AG04450 (cell line): ENCODE data around the gene ITSN1. TPM values are rescaled to one million over a fixed set of nuclear protein-coding genes. Genes with fewer than 3 reads are reported as not detected.
A peak's percentile ranks its signal among the peaks of the same experiment; 100 is the strongest.
"Not testable (repeated sequence)": the region's sequence is repeated elsewhere in the genome, so short reads cannot be mapped to it uniquely, and the experiment has no call there.

Experiments
- CTCF ChIA-PET: fragments of 300-600, 350-600 bp; formaldehyde crosslinking; extraction: SDS; loops from one replicate; lab custom pipeline; 2022; ENCODE audit warnings: antibody characterized with exemption, inconsistent platforms; lab: Charles Lee
- POLR2A ChIA-PET: fragments of 350-600 bp; formaldehyde crosslinking; extraction: SDS; loops from one replicate; lab custom pipeline; 2021; ENCODE audit warnings: antibody characterized with exemption, inconsistent platforms; lab: Yijun Ruan, JAX
- DNase-seq: peaks from one replicate; pipeline ENCODE4 v3.0.0-alpha.2; 2011; ENCODE audit warnings: low read depth, low spot score
- H3K27ac ChIP-seq: one replicate; pipeline ENCODE4 v1.5.1; 2012; ENCODE audit warnings: low read depth, low read length, control low read depth
- H3K27me3 ChIP-seq: one replicate; pipeline ENCODE4 v1.6.0; 2012; ENCODE audit warnings: low read length; ENCODE audit not compliant: control insufficient read depth, insufficient read depth
- H3K4me3 ChIP-seq: 2 replicates; pipeline ENCODE4 v1.5.1; 2011; ENCODE audit warnings: mild to moderate bottlenecking, low read depth, low read length, control low read depth
- H3K9me3 ChIP-seq: 2 replicates; pipeline ENCODE4 v1.5.1; 2012; ENCODE audit warnings: low read length; ENCODE audit not compliant: control insufficient read depth, insufficient read depth
- polyA minus RNA-seq: library from RNA; depleted of rRNA, polyadenylated mRNA; stranded (reverse); fragments of >200 nt; gene quantifications from 2 replicates; pipeline ENCODE4 v1.2.3, GENCODE V29; 2011; rRNA and poly(A)+ RNA removed
- polyA plus RNA-seq: library from polyadenylated mRNA; depleted of rRNA; stranded (reverse); fragments of >200 nt; gene quantifications from 2 replicates; pipeline ENCODE4 v1.2.3, GENCODE V29; 2011; rRNA removed
- TF ChIP-seq, protein P1 (sequence below): IDR thresholded peaks from 2 replicates; pipeline ENCODE4 v1.5.1; 2011; ENCODE audit warnings: low read depth, low read length, control low read depth, inconsistent platforms

Gene ITSN1
- polyA plus RNA-seq: 51.5 and 54.3 TPM in 2 replicates
- 70.0 and 92.0 TPM in 2 replicates for polyA minus RNA-seq

DNA sequence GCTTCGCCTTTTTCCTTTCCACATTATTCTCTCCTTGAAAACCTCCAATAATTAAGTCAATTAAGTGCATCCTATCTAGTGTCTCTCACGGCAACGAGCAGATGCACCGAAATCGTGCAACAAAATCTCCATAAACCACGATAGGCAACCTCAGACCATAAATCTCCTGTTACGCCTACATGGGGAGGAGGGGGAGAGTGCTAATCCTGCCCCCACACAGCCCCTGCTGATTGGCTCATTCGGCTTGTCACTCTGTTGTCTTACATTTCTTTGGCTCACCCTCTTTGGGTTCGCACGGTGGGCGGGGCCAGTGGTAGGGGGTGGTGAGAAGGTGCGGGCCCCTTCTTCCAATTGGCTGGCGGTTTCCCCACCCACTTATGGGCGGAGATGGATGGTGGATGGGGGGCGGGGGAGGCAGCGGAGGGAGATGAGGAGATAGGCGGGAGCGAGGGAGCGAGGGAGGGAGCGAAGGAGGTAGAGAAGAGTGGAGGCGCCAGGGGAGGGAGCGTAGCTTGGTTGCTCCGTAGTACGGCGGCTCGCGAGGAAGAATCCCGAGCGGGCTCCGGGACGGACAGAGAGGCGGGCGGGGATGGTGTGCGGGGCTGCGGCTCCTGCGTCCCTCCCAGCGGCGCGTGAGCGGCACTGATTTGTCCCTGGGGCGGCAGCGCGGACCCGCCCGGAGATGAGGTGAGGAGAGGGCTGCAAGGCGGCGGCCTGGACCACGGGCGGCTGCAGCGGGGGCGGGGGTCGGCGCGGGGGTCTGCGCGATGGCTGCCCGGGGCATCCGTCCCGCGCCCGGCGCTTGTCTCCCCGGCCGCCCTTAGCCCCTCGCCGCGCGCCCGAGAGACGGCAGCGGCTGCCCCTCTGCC is at the start of gene ITSN1:
Gene ITSN1, plus strand, starts transcription at position 475 of the 869 bp plus-strand sequence. CDS start 76,328 bp downstream, outside the sequence.
- Histone ChIP-seq H3K4me3 (peak within 1 kb of the TSS; percentile 93), H3K27me3 (no peaks in the 10 kb centered on the region), H3K27ac (peak within 1 kb of the TSS; percentile 75), H3K9me3 (no peaks in the 10 kb centered on the region)
- CTCF ChIA-PET: no interaction called here
- DNase-seq: peak; percentile 99
- POLR2A ChIA-PET: interaction anchor here (0.5 to 0.7 kb wide), 4 partner anchors 43 to 270 kb away, joined by 3 to 15 read pairs (median 4); no protein-coding TSS in a partner anchor
- TF ChIP-seq, protein P1, sequence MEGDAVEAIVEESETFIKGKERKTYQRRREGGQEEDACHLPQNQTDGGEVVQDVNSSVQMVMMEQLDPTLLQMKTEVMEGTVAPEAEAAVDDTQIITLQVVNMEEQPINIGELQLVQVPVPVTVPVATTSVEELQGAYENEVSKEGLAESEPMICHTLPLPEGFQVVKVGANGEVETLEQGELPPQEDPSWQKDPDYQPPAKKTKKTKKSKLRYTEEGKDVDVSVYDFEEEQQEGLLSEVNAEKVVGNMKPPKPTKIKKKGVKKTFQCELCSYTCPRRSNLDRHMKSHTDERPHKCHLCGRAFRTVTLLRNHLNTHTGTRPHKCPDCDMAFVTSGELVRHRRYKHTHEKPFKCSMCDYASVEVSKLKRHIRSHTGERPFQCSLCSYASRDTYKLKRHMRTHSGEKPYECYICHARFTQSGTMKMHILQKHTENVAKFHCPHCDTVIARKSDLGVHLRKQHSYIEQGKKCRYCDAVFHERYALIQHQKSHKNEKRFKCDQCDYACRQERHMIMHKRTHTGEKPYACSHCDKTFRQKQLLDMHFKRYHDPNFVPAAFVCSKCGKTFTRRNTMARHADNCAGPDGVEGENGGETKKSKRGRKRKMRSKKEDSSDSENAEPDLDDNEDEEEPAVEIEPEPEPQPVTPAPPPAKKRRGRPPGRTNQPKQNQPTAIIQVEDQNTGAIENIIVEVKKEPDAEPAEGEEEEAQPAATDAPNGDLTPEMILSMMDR: no peak

DNA sequence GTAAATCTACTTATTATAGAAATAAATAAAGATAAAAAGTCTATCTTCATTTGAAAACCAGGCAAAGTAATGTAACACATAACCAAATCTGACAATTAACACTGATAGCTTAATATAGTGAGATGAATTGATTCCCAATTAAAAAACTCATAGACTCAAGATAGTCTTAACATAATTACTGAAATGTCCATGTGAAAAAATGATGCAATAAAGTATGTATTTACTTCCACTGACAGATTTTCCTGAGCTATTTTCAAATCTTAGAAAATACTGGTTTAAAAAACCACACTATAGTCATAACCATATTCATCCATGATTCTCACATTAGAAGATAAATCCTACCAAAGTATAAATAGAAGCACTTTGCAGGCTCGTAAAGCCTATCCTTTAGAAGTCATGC is 44.2 kb upstream of the ITSN1 start:
- TF ChIP-seq, protein P1: no peak
- no peaks in the 10 kb centered on the region for H3K27me3 ChIP-seq
- no peak for DNase-seq
- H3K9me3 ChIP-seq: no peaks in the 10 kb centered on the region
- ChIA-PET CTCF (interaction anchor here (0.8 kb wide), 1 partner anchor 9 kb away, joined by 4 read pairs; no protein-coding TSS in a partner anchor), POLR2A (no interaction called here)
- no peak overlapping the region for H3K27ac ChIP-seq
- H3K4me3 ChIP-seq: no peak overlapping the region

DNA sequence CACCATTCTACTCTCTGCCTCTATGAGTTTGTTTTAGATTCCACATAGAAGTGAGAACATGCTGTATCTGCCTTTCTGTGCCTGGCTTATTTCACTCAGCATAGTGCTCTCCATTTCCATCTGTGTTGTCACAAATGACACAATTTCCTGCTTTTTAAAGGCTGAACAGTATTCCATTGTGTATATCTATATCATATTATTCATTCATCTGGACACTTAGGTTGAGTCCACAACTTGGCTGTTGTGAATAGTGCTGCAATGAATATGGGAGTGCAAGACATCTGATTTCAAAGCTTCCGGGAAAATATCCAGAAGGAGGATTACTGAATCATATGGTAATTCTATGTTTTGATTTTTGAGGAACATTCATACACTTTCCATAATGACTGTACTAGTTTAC is 33.7 kb upstream of the ITSN1 start:
- no peaks in the 10 kb centered on the region for H3K9me3 ChIP-seq
- ChIA-PET POLR2A (no interaction called here), CTCF (interaction anchor here (1.3 kb wide), 1 partner anchor 286 kb away, joined by 6 read pairs; no protein-coding TSS in a partner anchor)
- TF ChIP-seq, protein P1: no peak
- H3K27ac ChIP-seq: peak overlapping the region; percentile 39
- no peak overlapping the region for H3K4me3 ChIP-seq
- H3K27me3 ChIP-seq: no peaks in the 10 kb centered on the region
- no peak for DNase-seq

DNA sequence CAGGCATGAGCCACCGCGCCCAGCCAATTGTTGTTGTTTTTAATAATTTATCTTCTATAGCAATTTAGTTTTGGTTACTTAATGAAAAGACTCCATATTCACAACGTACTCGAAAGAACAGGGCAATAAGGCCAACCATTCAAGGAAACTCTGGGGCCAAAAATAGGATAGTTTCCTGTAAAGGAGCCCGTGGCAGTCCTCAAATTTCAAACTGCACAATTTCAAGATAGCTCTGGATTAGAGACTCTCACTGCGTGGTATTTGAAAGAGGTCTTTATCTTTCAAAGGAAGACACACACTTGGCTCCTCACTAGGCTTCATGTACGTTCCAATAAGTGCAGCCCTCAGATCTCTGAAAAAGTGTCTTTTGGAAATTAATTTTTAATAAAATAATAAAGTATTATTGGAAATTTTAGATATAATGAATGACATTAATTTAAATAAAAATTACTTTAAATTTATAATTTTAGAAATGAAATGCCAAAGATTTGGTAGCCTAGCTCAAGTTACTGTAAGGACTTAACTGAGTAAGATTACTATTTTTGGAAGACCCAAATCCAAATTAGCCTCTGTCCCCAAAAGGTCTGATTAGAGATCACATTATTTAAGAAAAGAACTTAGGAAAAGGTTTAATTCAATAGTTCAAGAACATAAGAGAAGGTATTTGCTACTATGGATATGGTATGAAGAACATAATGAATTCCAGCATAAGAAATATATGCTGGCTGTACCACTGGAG is 31.1 kb upstream of the ITSN1 start:
- ChIA-PET CTCF (interaction anchor here (1.2 kb wide), 1 partner anchor 11 kb away, joined by 5 read pairs; no protein-coding TSS in a partner anchor), POLR2A (no interaction called here)
- Histone ChIP-seq H3K4me3 (no peak overlapping the region), H3K27me3 (no peaks in the 10 kb centered on the region), H3K9me3 (no peaks in the 10 kb centered on the region; the same call in 1 of the 2 replicates), H3K27ac (no peak overlapping the region)
- DNase-seq: no peak
- TF ChIP-seq, protein P1: no peak

DNA sequence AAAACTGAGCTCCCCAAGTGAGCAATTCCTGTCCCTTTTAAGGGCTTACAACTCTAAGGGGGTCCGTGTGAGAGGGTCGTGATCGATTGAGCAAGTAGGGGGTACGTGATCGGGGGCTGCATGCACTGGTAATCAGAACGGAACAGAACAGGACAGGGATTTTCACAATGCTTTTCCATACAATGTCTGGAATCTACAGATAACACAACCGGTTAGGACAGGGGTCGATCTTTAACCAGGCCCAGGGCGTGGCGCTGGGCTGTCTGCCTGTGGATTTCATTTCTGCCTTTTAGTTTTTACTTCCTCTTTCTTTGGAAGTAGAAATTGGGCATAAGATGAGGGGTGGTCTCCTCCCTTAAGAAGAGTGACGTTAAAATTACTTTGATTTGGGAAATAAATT is 24.7 kb upstream of the ITSN1 start:
- POLR2A ChIA-PET, CTCF ChIA-PET, DNase-seq, H3K4me3 ChIP-seq, H3K9me3 ChIP-seq, H3K27me3 ChIP-seq, H3K27ac ChIP-seq: not testable (repeated sequence)
